HUES48 (cell line): ENCODE results near the gene KIF14.

Experiments used
- H3K27ac ChIP-seq: one replicate; pipeline ENCODE4 v1.7.0; 2013; ENCODE audit warnings: low read depth, low read length, inconsistent platforms
- H3K27me3 ChIP-seq: 2 replicates; pipeline ENCODE4 v1.6.1; 2013; ENCODE audit warnings: mild to moderate bottlenecking, low read length; ENCODE audit not compliant: control insufficient read depth, insufficient read depth
- H3K36me3 ChIP-seq: 2 replicates; pipeline ENCODE4 v1.6.1; 2013; ENCODE audit warnings: low read length; ENCODE audit not compliant: control insufficient read depth, insufficient read depth
- H3K4me1 ChIP-seq: 2 replicates; pipeline ENCODE4 v1.6.1; 2013; ENCODE audit warnings: mild to moderate bottlenecking, low read length; ENCODE audit not compliant: control insufficient read depth, insufficient read depth
- H3K4me3 ChIP-seq: 2 replicates; pipeline ENCODE4 v1.5.1; 2013; ENCODE audit warnings: mild to moderate bottlenecking, low read depth, low read length
- H3K9ac ChIP-seq: 2 replicates; pipeline ENCODE4 v1.6.1; 2013; ENCODE audit warnings: mild to moderate bottlenecking, low read depth, low read length, moderate library complexity
- H3K9me3 ChIP-seq: 2 replicates; pipeline ENCODE4 v1.6.1; 2013; ENCODE audit warnings: low read length; ENCODE audit not compliant: control insufficient read depth, insufficient read depth

The KIF14 gene

DNA sequence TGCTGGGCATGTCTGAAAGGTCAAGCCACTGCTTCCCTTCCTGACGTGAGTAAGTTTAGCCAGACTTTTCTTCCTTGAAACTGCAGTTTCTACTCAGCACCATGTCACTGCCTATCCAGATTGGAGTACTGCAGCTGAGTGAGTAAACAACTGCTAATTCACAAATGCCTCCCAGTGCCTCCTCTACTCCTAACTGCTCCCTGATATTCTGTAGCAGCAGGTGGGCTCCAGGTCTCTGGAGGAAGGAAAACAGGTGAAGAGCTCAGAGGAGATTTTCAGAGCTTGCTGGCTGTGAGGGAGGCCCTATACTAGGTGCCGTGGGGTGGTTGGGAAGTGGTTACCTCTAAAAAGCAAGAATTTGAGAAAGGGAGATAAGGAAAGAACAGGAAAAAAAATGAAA lies 96.5 kb downstream of the KIF14 start:
- H3K27me3 ChIP-seq = no peaks in the 10 kb centered on the region
- H3K27ac ChIP-seq = no peak overlapping the region
- no peak overlapping the region for H3K4me3 ChIP-seq
- H3K9ac ChIP-seq = no peak overlapping the region
- no peaks in the 10 kb centered on the region; the same call in 1 of the 2 replicates for H3K4me1 ChIP-seq
- no peaks in the 10 kb centered on the region for H3K36me3 ChIP-seq
- no peaks in the 10 kb centered on the region for H3K9me3 ChIP-seq

GRCh38 chr1:200520735-200521134 lies 99.8 kb downstream of the KIF14 start:
- Histone ChIP-seq H3K27ac (no peak overlapping the region), H3K36me3 (no peaks in the 10 kb centered on the region), H3K9me3 (no peaks in the 10 kb centered on the region), H3K4me3 (no peak overlapping the region), H3K9ac (no peak overlapping the region), H3K27me3 (no peaks in the 10 kb centered on the region), H3K4me1 (no peaks in the 10 kb centered on the region)

DNA sequence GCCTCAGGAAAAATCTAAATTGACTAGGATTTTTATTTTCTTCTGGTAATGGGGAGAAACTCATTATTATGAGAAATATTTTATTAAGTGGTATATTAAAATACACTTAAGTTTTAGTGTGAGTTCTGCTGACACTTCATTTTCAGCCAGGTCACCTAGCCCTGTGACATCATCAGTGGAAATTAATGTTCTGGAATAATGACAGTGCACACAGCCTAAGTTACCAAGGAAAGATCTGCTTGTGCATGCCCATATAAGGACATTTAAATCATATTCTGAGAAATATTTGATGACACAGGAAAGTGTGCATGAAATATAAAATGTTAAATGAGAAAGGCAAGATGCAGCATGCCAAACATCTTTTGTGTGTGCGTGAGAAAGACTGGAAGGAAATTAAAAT lies 102.0 kb downstream of the KIF14 start:
- Histone ChIP-seq H3K4me3 (no peak overlapping the region), H3K27me3 (no peaks in the 10 kb centered on the region)

GRCh38 chr1:200512191-200512590 lies 108.4 kb downstream of the KIF14 start:
- Histone ChIP-seq H3K27ac (no peak overlapping the region), H3K4me3 (no peak overlapping the region), H3K4me1 (no peaks in the 10 kb centered on the region), H3K36me3 (no peaks in the 10 kb centered on the region), H3K9ac (no peak overlapping the region), H3K9me3 (no peaks in the 10 kb centered on the region), H3K27me3 (no peaks in the 10 kb centered on the region)

More for the DNA sequence above, 102.0 kb downstream of the KIF14 start:
- no peak overlapping the region for H3K27ac ChIP-seq
- no peaks in the 10 kb centered on the region for H3K36me3 ChIP-seq
- no peaks in the 10 kb centered on the region for H3K4me1 ChIP-seq
- H3K9ac ChIP-seq = no peak overlapping the region
- H3K9me3 ChIP-seq = no peaks in the 10 kb centered on the region

DNA sequence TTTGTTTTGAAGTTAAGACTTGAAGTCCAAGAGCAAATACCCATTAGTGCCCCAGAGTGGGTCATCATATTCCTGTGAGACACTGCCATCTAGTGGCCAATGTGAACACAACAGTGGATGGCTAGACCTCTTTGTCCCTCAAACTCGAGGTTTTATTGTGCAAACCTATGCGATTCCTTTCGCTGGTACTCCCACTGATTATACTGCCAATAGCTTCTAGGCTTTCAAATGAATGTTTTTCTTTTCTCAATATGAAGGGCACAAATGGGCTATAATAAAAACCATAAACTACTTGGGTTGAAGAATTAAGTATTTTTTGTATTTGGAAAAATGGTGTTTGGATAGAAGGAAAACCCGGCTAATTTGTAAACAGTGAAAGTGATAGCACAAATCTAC lies 110.3 kb downstream of the KIF14 start:
- Histone ChIP-seq H3K9me3 (no peaks in the 10 kb centered on the region), H3K27me3 (no peaks in the 10 kb centered on the region)

DNA sequence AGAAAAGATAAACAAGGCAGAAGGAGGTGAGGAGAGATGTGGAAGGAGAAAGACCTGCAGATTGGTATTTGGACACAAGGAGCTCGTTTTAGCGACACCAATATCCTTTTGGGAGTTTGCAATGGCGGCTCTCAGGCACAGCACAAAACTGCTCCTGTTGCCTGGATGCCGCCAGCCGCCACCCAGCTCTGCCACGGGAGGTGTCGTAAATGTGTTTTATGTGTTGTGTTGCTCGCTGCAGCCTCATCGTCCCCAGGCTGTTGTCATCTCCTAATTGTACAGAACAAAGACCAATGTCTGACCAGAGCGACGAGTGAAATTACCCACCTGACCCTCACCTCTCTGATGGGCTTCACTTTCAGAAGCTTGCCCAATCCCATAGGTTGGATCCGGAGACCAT lies 114.1 kb downstream of the KIF14 start:
- no peak overlapping the region for H3K4me3 ChIP-seq
- H3K27ac ChIP-seq = no peak overlapping the region
- no peaks in the 10 kb centered on the region for H3K27me3 ChIP-seq
- H3K9me3 ChIP-seq = no peaks in the 10 kb centered on the region
- H3K9ac ChIP-seq = no peak overlapping the region
- H3K4me1 ChIP-seq = no peaks in the 10 kb centered on the region
- no peaks in the 10 kb centered on the region for H3K36me3 ChIP-seq

More for the DNA sequence above, 110.3 kb downstream of the KIF14 start:
- H3K27ac ChIP-seq = no peak overlapping the region
- no peak overlapping the region for H3K9ac ChIP-seq
- no peak overlapping the region for H3K4me3 ChIP-seq
- H3K4me1 ChIP-seq = no peaks in the 10 kb centered on the region
- H3K36me3 ChIP-seq = no peaks in the 10 kb centered on the region

- Histone ChIP-seq H3K9ac (no peak overlapping the region), H3K36me3 (no peaks in the 10 kb centered on the region), H3K9me3 (no peaks in the 10 kb centered on the region)
These were observed 115.3 kb downstream of the KIF14 start for GRCh38 chr1:200505257-200505656.

More at GRCh38 chr1:200505257-200505656, 115.3 kb downstream of the KIF14 start:
- Histone ChIP-seq H3K4me1 (no peaks in the 10 kb centered on the region), H3K27ac (no peak overlapping the region), H3K27me3 (no peaks in the 10 kb centered on the region), H3K4me3 (no peak overlapping the region)
